K562 (cell line): ENCODE results near the gene TAPBPL. TPM values are rescaled to one million over a fixed set of nuclear protein-coding genes. Genes with fewer than 3 reads are reported as not detected.

Experiments used
- BHLHE40 ChIP-seq: IDR thresholded peaks from 2 replicates; pipeline ENCODE4 v1.6.1; 2011; ENCODE audit warnings: low read length, improper control_type of control experiment
- E2F6 ChIP-seq, 2 experiments: IDR thresholded peaks; 2 replicates each; pipeline ENCODE4 v1.6.1; 2011; ENCODE audit warnings: borderline replicate concordance in 1 of 2, control low read depth in 1 of 2, low read depth in 1 of 2, low read length in 1 of 2, mild to moderate bottlenecking in 1 of 2, mixed read lengths in 1 of 2, moderate library complexity in 1 of 2; ENCODE audit not compliant: insufficient read depth in 1 of 2, insufficient read length in 1 of 2, poor library complexity in 1 of 2, severe bottlenecking in 1 of 2; ENCODE audit errors: extremely low read depth in 1 of 2
- ESRRA ChIP-seq: fragments of 450-650 bp; IDR thresholded peaks from 2 replicates; pipeline ENCODE4 v1.6.1; 2014; ENCODE audit warnings: low read depth, mild to moderate bottlenecking, moderate library complexity, borderline replicate concordance
- FOSL1 ChIP-seq: fragments of 200-800 bp; sonication (Bioruptor generic); conservative IDR thresholded peaks from 2 replicates; pipeline ENCODE4 v1.6.1; 2016; ENCODE audit warnings: missing genetic modification characterization, missing compliant biosample characterization
- POLR3A ChIP-seq: IDR thresholded peaks from 2 replicates; pipeline ENCODE4 v1.6.1; 2011; ENCODE audit warnings: borderline replicate concordance, mild to moderate bottlenecking, moderate library complexity; ENCODE audit not compliant: insufficient read length, insufficient read depth; ENCODE audit errors: extremely low read depth
- RB1 ChIP-seq: fragments of 450-650 bp; IDR thresholded peaks from 2 replicates; pipeline ENCODE4 v1.6.1; 2017; ENCODE audit warnings: low read depth, mild to moderate bottlenecking
- SPI1 ChIP-seq: IDR thresholded peaks from 2 replicates; pipeline ENCODE4 v1.6.1; 2011; ENCODE audit warnings: low read depth, low read length, control low read depth, borderline replicate concordance
- UBTF ChIP-seq, 2 experiments: IDR thresholded peaks; 2 replicates each; pipeline ENCODE4 v1.6.1; 2012; ENCODE audit warnings: improper control_type of control experiment in 2 of 2, low read depth in 2 of 2, low read length in 2 of 2, borderline replicate concordance in 1 of 2
- XRCC3 ChIP-seq: fragments of 450-650 bp; IDR thresholded peaks from 2 replicates; pipeline ENCODE4 v1.6.1; 2017; ENCODE audit warnings: mild to moderate bottlenecking, moderate library complexity
- ZNF609 ChIP-seq: sonication (generic); formaldehyde crosslinking; IDR thresholded peaks from 2 replicates; pipeline ENCODE4 v1.8.1; 2023; ENCODE audit warnings: missing genetic modification reagents, mild to moderate bottlenecking, borderline replicate concordance
- ZNF79 ChIP-seq: fragments of 250-450 bp; sonication (Bioruptor Pico); IDR thresholded peaks from 2 replicates; pipeline ENCODE4 v1.4.0; 2020; ENCODE audit warnings: low read depth, mild to moderate bottlenecking, moderate library complexity
- polyA plus RNA-seq, 8 experiments: library from polyadenylated mRNA; depleted of rRNA in 4 of 8; stranded (reverse) in 5 of 8; unstranded in 3 of 8; fragments of >200 nt; fragmentation: Nextera tagmentation in 2 of 8; fragmentation: Illumina TruSeq in 1 of 8; extraction: Ambion mirVana in 2 of 8; extraction: Trizol in 1 of 8; gene quantifications; 2 replicates each; pipeline versions ENCODE4 v1.2.1 to v1.2.3, GENCODE V29; 2011 to 2014; ENCODE audit warnings: inconsistent platforms in 1 of 8, missing spikeins in 1 of 8
- total RNA-seq, 7 experiments: library from RNA; depleted of rRNA in 6 of 7; stranded (reverse); fragments of >200 nt in 6 of 7; fragmentation: Illumina TruSeq in 2 of 7; extraction: Trizol in 2 of 7; gene quantifications; 2 replicates each; pipeline versions ENCODE4 v1.2.1 to v1.2.3, GENCODE V29; 2011 to 2021; ENCODE audit warnings: low replicate concordance in 1 of 7
- TF ChIP-seq, protein P1 (sequence below): fragments of 450-650 bp; IDR thresholded peaks from 2 replicates; pipeline ENCODE4 v1.7.1; 2018; ENCODE audit warnings: mild to moderate bottlenecking, low read depth; ENCODE audit not compliant: partially characterized antibody

TAPBPL gene
- total and polyA plus RNA-seq, 9 of the 15 experiments (the other 6 are each of a cell fraction or from before 2014, with no cell fraction given), result 0.29 to 1.6 (median 0.45) TPM

- no peak for TF ChIP-seq UBTF (IDR thresholded peaks at IDR 0.05; ENCODE audit: borderline replicate concordance in 1 of 2, low read depth in 2 of 2, low read length in 2 of 2)
- no peak for TF ChIP-seq ZNF79 (CRISPR knock-in tag)
- no peak for TF ChIP-seq XRCC3
- no peak for TF ChIP-seq ESRRA
- TF ChIP-seq RB1, result peak; percentile 58; the same call in 1 of the 2 replicates
- peak; percentile 16 to 73 for TF ChIP-seq E2F6 (IDR thresholded peaks at IDR 0.05; ENCODE audit: borderline replicate concordance in 1 of 2, extremely low read depth in 1 of 2, insufficient read depth in 1 of 2, insufficient read length in 1 of 2, low read depth in 1 of 2, low read length in 1 of 2, poor library complexity in 1 of 2, severe bottlenecking in 1 of 2)
- TF ChIP-seq ZNF609, result no peak
- no peak for TF ChIP-seq POLR3A
- TF ChIP-seq FOSL1 (tag), result no peak
- TF ChIP-seq SPI1, result no peak
- no peak; the same call in 1 of the 2 replicates for TF ChIP-seq BHLHE40
- TF ChIP-seq, protein P1, sequence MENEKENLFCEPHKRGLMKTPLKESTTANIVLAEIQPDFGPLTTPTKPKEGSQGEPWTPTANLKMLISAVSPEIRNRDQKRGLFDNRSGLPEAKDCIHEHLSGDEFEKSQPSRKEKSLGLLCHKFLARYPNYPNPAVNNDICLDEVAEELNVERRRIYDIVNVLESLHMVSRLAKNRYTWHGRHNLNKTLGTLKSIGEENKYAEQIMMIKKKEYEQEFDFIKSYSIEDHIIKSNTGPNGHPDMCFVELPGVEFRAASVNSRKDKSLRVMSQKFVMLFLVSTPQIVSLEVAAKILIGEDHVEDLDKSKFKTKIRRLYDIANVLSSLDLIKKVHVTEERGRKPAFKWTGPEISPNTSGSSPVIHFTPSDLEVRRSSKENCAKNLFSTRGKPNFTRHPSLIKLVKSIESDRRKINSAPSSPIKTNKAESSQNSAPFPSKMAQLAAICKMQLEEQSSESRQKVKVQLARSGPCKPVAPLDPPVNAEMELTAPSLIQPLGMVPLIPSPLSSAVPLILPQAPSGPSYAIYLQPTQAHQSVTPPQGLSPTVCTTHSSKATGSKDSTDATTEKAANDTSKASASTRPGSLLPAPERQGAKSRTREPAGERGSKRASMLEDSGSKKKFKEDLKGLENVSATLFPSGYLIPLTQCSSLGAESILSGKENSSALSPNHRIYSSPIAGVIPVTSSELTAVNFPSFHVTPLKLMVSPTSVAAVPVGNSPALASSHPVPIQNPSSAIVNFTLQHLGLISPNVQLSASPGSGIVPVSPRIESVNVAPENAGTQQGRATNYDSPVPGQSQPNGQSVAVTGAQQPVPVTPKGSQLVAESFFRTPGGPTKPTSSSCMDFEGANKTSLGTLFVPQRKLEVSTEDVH, result no peak
These were observed 41.8 kb downstream of the TAPBPL start, which contains the start of gene NCAPD2 (continued) for GRCh38 chr12:6493497-6494257.
